ENCODE data around the gene GRIK2. TPM values are rescaled to one million over a fixed set of nuclear protein-coding genes. Genes with fewer than 3 reads are reported as not detected.

The GRIK2 gene
- total RNA-seq, 1 experiment from 2014 or later, result 8.5 TPM

DNA sequence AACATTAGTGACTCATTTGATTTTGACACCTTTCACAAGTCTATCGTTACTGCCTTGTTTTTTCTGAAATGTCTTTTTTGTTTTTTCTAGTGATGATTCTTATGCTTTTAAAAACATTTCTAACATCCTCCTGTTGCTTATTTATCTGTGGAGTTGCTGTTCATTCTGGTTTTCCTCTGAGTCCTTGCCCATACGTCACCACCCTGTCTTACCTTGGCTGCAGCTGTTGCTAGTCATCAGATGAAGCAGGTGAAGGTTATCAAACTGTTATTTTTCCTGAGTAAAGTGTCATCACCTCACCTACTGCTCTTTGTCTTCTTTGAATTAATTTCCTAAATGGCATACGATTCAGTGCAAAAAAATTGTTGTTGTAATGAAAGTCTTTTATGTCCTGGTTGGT, 376.6 kb downstream of the GRIK2 start:
- in situ Hi-C loops (cut with HindIII; ENCODE audit: low pct_unique_long_range_greater_than_20kb, low sequenced_read_pairs), result no loop called here
- no peak for DNase-seq (ENCODE audit: low read depth, low spot score)

DNA sequence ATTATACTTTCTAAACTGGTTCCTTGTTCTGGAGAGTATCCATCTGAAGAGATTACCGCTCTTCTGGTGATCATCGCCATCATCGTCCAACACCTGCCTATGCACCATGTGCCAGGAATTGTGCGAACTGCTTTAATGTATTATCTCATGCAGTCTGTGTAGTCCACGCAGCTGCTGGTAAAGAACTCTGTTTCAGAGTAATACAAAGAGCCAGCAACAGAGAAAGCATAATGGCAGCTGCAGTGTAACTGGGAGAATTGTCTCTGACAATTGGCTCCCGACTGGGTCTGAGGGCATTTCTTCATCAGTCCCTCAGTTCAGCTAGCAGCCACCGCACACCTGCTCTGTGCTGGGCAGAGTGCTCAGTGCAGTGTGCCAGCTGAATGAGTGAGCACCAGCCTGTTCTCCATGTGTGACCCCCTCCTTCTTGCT, 383.4 kb downstream of the GRIK2 start:
- DNase-seq (ENCODE audit: low read depth, low spot score), result no peak
- in situ Hi-C loops (cut with HindIII; ENCODE audit: low pct_unique_long_range_greater_than_20kb, low sequenced_read_pairs), result no loop called here

GRCh38 chr6:101777646-101778045, 384.1 kb downstream of the GRIK2 start:
- DNase-seq (ENCODE audit: low read depth, low spot score), result no peak
- in situ Hi-C loops (cut with HindIII; ENCODE audit: low pct_unique_long_range_greater_than_20kb, low sequenced_read_pairs), result no loop called here

GRCh38 chr6:101779051-101779844, 385.7 kb downstream of the GRIK2 start:
- in situ Hi-C loops (cut with HindIII; ENCODE audit: low pct_unique_long_range_greater_than_20kb, low sequenced_read_pairs), result no loop called here
- DNase-seq (ENCODE audit: low read depth, low spot score), result no peak

GRCh38 chr6:101783287-101783686, 389.8 kb downstream of the GRIK2 start:
- in situ Hi-C loops (cut with HindIII; ENCODE audit: low pct_unique_long_range_greater_than_20kb, low sequenced_read_pairs), result no loop called here
- DNase-seq (ENCODE audit: low read depth, low spot score), result no peak

DNA sequence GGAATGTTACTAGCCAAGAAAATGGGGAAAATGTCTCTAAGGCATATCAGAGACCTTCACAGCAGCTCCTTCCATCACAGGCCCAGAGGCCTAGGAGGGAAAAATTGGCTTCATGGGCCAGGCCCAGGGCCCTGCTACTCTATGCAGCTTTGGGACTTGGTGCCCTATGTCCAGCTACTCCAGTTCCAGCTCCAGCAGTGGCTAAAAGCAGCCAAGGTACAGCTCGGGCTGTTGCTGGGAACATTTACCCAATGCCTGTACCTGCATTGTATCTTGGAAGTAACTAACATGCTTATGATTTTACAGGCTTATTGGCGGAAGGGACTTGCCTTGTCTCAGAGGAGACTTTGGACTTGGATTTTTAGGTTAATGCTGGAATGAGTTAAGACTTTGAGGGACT, 390.6 kb downstream of the GRIK2 start:
- in situ Hi-C loops (cut with HindIII; ENCODE audit: low pct_unique_long_range_greater_than_20kb, low sequenced_read_pairs), result no loop called here
- DNase-seq (ENCODE audit: low read depth, low spot score), result no peak

DNA sequence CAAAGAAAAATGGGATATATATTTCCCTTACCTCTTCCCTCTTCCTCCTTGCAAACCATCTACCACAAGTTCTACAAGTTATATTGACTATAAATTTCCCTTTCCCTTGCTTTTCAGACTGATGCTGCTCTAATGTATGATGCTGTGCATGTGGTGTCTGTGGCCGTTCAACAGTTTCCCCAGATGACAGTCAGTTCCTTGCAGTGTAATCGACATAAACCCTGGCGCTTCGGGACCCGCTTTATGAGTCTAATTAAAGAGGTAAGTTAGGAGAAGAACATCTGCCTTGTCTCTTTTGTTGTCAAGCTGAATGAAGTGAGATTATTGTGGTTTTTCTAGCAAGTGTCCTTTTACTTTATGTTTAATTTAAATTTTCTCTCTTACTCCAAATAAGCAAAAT, 406.0 kb downstream of the GRIK2 start:
- in situ Hi-C loops (cut with HindIII; ENCODE audit: low pct_unique_long_range_greater_than_20kb, low sequenced_read_pairs), result no loop called here
- DNase-seq (ENCODE audit: low read depth, low spot score), result no peak

DNA sequence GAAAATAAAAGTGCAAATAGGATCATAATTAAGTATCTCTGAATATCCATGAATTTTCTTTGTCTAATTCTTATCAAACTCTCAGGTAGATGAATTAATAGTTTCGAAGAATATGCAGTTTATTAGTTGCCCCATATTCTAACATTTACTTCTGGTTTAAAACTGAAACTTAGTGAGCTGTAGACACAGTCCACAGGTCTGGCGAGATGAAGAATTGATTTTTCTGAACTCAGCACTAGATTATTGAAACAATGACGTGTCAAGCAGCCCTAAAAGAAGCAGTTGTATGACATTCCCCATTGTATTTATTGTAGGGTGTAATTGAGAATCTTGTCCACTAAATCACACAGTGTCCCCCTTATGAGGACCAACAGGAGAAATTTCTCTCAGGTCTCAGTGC, 407.1 kb downstream of the GRIK2 start:
- in situ Hi-C loops (cut with HindIII; ENCODE audit: low pct_unique_long_range_greater_than_20kb, low sequenced_read_pairs), result no loop called here
- DNase-seq (ENCODE audit: low read depth, low spot score), result no peak

DNA sequence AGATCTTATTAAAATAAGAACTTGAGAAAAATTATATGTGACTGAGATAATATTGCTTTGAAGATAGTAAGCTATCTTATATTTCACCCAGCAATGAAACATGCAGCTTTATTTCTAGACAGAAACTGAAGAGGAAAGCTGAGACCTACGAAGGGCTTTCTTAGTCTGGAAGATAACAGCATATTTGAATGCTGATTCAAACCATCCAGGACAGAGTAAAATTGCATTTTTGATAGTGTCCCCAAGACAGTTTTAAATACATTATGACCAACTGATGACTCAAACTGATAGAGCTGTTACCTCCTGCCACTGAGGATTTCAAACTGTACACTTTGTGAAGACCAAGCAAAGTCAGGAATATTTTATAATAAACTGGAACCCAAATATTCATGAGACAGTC, 409.6 kb downstream of the GRIK2 start:
- DNase-seq (ENCODE audit: low read depth, low spot score), result no peak
- in situ Hi-C loops (cut with HindIII; ENCODE audit: low pct_unique_long_range_greater_than_20kb, low sequenced_read_pairs), result no loop called here

DNA sequence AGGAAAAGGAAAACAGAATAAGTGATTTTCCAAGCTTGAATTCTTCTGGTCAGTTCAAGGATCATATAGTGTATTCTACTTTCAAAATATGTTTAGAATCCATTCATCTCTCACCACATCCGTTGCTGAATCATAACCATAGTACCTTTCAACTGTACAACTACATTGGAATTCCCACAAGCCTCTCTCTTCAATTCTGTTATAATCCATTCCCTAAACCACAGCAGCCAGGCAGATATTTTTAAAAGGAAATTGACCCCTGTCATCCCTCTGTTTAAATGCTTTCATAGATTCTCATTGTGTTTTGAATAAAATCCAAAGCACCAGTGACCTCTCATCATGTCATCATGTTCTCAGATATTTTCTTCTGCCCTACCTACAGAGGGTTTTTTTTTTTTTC, 412.7 kb downstream of the GRIK2 start:
- in situ Hi-C loops (cut with HindIII; ENCODE audit: low pct_unique_long_range_greater_than_20kb, low sequenced_read_pairs), result no loop called here
- peak; percentile 62 for DNase-seq (ENCODE audit: low read depth, low spot score)

- DNase-seq (ENCODE audit: low read depth, low spot score), result no peak
- in situ Hi-C loops (cut with HindIII; ENCODE audit: low pct_unique_long_range_greater_than_20kb, low sequenced_read_pairs), result no loop called here
These were observed 417.6 kb downstream of the GRIK2 start for GRCh38 chr6:101811108-101811507.

DNA sequence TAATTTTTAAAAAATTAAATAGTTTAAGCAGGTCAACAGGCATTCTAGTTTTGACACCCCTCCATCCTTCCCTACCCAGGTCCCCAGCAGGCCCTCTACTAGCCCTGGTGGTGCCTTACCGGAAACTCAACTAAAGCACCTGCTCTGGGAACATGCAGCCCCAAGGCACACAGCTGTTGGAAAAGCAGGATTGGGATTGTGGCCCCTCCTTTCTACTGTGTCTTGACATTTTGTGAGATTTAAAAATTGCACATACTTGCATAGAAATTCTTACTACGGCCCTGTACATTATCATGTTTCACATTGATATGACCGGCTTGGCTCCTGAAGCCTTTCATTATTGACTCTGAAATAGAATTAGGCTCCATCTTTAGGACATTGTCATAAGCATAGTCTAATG, 423.2 kb downstream of the GRIK2 start:
- DNase-seq (ENCODE audit: low read depth, low spot score), result no peak
- in situ Hi-C loops (cut with HindIII; ENCODE audit: low pct_unique_long_range_greater_than_20kb, low sequenced_read_pairs), result no loop called here

GRCh38 chr6:101818051-101818450, 424.5 kb downstream of the GRIK2 start:
- no peak for DNase-seq (ENCODE audit: low read depth, low spot score)
- in situ Hi-C loops (cut with HindIII; ENCODE audit: low pct_unique_long_range_greater_than_20kb, low sequenced_read_pairs), result no loop called here

GRCh38 chr6:101824551-101825345, 431.2 kb downstream of the GRIK2 start:
- DNase-seq (ENCODE audit: low read depth, low spot score), result no peak

DNA sequence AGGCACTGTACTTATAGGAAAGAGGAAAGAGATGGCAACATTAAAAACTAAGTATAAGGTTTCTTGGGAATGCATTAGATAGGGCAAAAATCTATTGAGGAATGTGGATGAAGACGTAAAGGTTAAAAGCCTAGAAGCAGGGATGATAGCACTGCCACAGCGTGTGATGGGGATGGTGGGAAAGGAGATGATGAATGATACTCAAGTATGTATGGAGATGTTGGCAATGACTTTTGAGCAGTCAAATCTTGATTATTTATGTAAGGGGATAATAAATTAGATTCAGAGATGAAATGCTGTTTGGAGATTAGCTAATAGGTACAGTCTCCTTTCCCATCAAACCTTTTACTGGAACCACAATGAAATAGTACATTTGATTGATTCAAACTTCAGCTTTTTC, 432.8 kb downstream of the GRIK2 start:
- DNase-seq (ENCODE audit: low read depth, low spot score), result no peak
- in situ Hi-C loops (cut with HindIII; ENCODE audit: low pct_unique_long_range_greater_than_20kb, low sequenced_read_pairs), result no loop called here

More at GRCh38 chr6:101824551-101825345, 431.2 kb downstream of the GRIK2 start:
- in situ Hi-C loops (cut with HindIII; ENCODE audit: low pct_unique_long_range_greater_than_20kb, low sequenced_read_pairs), result no loop called here

DNA sequence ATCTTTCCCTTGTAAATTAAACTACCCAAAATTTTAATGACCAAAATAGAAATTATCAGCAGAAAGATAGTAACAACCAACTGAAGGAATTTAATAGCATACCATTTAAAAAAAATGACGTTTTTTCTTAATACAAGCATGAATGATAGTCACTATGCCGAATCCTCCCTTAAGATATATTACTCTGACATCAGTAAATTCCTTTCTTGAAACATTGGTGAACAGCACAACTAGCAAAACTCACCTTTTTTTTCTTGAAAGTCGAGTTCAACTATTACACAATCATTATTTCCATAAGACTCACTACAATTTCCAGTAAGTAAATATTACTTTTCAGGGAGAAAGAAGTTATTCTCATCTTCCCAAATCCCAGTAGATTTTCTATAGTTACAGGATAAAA, 433.2 kb downstream of the GRIK2 start:
- in situ Hi-C loops (cut with HindIII; ENCODE audit: low pct_unique_long_range_greater_than_20kb, low sequenced_read_pairs), result no loop called here
- DNase-seq (ENCODE audit: low read depth, low spot score), result no peak

- no peak for DNase-seq (ENCODE audit: low read depth, low spot score)
- in situ Hi-C loops (cut with HindIII; ENCODE audit: low pct_unique_long_range_greater_than_20kb, low sequenced_read_pairs), result no loop called here
These were observed 437.1 kb downstream of the GRIK2 start for GRCh38 chr6:101830501-101831031.

- in situ Hi-C loops (cut with HindIII; ENCODE audit: low pct_unique_long_range_greater_than_20kb, low sequenced_read_pairs), result no loop called here
- no peak for DNase-seq (ENCODE audit: low read depth, low spot score)
These were observed 438.9 kb downstream of the GRIK2 start for GRCh38 chr6:101832371-101832770.

DNA sequence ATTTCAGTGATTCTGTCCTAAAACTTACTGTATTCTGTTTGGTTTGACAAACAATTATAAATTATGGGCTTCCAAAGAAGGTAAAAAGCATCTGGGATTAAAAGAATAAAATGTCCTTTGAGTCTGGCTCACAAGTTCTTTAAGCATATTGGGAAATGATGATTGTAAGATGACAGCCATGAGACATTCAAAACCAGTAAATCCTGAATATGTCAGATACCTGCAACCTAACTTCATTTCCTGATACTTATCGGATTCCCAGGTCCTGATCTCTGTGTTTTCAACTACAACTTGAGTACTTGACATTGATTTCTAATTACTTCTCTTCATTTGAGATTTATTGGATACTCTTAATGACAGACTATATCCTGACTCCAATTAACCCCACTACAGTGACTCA, 446.6 kb downstream of the GRIK2 start:
- in situ Hi-C loops (cut with HindIII; ENCODE audit: low pct_unique_long_range_greater_than_20kb, low sequenced_read_pairs), result no loop called here

More for the DNA sequence above, 446.6 kb downstream of the GRIK2 start:
- DNase-seq (ENCODE audit: low read depth, low spot score), result no peak
